GM12874 (cell line): ENCODE results near the gene ECI1.

ENCODE experiments used
- CTCF ChIP-seq: IDR thresholded peaks from 2 replicates; pipeline ENCODE4 v1.5.1; 2011; ENCODE audit warnings: low read depth, mild to moderate bottlenecking, control low read depth, low read length, moderate library complexity; ENCODE audit not compliant: insufficient read depth

ECI1 gene

GRCh38 chr16:2236337-2237101 lies 14.9 kb downstream of the ECI1 start, which contains the start of gene DNASE1L2:
Gene DNASE1L2, plus strand, starts transcription at chr16:2236444. Its CDS starts 373 bp downstream, at chr16:2236817.
- TF ChIP-seq CTCF, result no peak

- TF ChIP-seq CTCF, result no peak
These were observed 15.6 kb downstream of the ECI1 start for GRCh38 chr16:2235695-2236336.

- no peak for TF ChIP-seq CTCF
These were observed 16.1 kb downstream of the ECI1 start for GRCh38 chr16:2235234-2235651.

GRCh38 chr16:2234813-2235170 lies 16.6 kb downstream of the ECI1 start:
- TF ChIP-seq CTCF, result no peak

GRCh38 chr16:2233872-2234812 lies 17.2 kb downstream of the ECI1 start:
- TF ChIP-seq CTCF, result no peak

GRCh38 chr16:2233046-2233775 lies 18.2 kb downstream of the ECI1 start:
- TF ChIP-seq CTCF, result no peak
